GM21526 (cell line): ENCODE data around the gene CDC23.
"Not testable (repeated sequence)": the region's sequence is repeated elsewhere in the genome, so short reads cannot be mapped to it uniquely, and the experiment has no call there.

ENCODE experiments used
- ATAC-seq: cut with Tn5 transposase; IDR thresholded peaks from one replicate; pipeline ENCODE4 v1.9.1; 2021; ENCODE audit warnings: moderate library complexity; ENCODE audit not compliant: unreplicated experiment, low FRiP score

CDC23 gene

DNA sequence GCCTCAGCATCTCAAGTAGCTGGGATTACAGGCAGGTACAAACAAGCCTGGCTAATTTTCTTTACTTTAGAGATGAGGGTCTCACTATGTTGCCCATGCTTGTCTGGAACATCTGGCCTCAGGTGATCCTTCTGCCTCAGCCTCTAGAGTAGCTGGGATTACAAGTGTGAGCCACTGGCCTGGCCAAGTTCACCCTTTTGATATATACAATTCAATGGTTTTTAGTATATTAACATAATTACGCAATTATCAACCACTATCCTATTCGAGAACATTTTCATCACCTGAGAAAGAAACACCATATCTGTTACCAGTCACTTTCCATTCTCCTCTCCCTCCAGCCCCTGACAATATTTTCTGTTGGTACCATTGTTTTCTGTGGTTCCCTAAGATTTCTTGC, 3.7 kb upstream of the CDC23 start:
- no peak for ATAC-seq

DNA sequence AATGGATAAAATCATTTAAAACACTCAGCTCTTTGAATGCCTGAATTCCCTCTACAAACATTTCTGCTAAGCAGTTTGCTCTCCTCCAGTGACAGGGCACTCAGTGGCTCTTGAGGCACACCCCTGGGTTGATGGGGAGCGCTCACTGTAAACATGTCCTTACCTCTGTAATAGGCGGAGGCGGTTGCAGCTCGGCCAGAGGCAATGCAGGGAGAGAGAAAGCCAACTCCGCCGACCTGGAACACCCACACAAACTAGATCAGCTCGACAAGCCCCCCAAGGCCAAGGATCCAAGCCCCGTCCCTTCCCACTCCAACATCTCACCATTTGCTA, 329 bp downstream of the CDC23 start:
- peak; percentile 17 for ATAC-seq

DNA sequence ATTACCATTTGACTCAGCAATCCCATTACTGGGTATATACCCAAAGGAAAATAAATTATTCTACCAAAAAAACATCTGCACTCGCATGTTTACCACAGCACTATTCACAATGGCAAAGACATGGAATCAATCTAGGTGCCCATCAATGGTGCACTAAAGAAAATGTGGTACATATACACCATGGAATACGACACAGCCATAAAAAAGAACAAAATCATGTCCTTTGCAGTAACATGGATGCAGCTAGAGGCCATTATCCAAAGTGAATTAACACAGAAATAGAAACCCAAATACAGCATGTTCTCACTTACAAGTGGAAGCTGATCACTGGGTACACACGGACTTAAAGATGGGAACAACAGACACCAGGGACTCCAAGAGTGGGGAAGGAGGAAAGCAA, 2.1 kb downstream of the CDC23 start:
- no peak for ATAC-seq

DNA sequence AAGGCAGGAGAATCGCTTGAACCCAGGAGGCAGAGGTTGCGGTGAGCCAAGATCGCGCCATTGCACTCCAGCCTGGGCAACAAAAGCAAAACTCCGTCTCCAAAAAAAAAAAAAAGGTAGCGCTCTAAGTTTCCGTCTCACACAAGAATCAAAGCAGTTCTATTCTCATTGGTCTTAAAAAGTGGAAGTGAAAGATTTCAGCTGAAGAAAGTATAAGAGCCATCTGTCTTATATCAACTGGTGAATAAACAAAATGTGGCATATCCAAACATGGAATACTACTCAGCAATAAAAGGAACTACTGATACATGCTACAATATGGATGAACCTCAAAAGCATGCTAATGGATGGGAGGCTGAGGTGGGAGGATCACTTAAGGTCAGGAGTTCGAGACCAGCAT, 19.3 kb downstream of the CDC23 start:
- ATAC-seq, result not testable (repeated sequence)

DNA sequence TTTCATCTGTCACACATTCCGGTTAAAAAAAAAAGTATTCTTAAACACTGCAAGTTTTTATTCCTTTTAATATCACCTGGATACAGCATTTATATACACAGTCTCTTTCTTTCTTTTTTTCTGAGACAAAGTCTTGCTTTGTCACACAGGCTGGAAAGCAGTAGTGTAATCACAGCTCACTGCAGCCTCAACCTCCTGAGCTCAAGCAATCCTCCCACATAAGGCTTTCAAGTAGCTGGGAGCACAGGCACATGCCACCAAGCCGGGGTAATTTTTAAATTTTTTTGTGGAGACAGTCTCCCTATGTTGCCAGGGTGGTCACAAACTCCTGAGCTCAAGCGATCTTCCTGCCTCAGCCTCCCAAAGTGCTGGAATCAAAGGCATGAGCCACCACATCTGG, 20.3 kb downstream of the CDC23 start:
- ATAC-seq, result no peak

DNA sequence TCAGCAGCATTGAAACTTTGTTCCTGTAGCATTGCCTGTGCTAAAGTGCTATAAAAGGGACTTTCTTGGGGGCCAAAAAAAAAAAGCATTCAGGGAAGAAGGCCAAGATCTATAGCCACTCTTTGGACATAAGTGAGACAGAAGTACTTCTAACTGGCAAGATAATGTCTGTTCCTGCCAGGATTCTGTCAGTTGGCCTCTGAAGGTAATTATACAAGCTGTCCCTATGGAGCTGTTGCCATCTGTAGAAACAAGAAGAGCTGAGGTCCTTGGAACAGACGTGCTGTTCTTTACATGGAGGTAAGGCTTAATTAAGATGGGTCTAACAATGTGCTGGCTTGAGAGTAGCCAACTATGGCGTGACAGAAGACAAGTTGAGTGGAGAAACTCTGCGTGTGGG, 24.5 kb downstream of the CDC23 start:
- no peak for ATAC-seq

DNA sequence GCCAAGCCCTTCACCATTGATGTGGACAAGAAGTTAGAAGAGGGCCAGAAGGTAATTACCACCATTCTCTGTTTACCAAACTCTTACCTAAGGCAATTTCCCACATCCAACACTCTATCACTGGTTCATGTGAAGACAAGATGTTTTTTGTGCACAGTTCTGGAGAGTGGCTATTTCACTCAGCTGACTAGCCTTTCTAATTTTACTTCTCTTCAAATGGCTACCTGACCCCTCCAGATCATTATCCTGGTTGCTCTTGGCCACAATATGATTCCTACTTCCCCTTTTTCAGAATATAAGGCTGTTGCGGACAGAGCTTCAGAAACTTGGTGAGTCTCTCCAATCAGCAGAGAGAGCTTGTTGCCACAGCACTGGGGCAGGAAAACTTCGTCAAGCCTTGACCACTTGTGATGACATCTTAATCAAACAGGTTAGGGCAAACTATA, 27.1 kb downstream of the CDC23 start:
- no peak for ATAC-seq

DNA sequence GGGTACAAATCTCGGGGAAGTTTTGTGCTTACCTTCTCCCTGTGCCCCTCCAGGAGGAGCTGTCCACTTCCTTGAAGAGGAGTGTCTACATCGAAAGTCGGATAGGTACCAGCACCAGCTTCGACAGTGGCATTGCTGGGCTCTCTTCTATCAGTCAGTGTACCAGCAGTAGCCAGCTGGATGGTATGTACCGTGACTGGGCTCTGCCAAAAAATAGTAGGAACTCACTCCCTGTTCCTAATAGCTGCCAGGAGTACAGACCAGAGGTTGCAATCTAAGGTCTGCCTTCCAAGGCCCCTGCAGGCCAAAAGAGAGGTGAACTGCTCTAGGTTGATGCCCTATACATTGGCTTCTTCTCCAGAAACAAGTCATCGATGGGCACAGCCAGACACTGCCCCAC, 30.3 kb downstream of the CDC23 start:
- no peak for ATAC-seq

DNA sequence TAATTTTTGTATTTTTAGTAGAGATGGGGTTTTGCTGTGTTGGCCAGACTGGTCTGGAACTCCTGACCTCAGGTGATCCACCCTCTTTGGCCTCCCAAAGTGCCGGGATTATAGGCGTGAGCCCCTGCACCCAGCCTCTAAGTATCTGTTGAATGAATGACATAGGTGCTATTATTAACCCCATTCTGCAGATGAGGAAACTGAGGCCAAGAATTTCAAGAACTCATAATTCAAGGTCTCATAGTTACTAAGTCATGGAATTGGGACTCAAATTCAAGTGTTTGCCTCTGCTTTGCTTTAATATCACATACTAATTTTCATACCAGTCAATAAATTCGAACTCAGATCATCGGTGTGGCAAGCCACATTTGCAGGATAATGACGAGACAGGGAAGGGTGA, 32.3 kb downstream of the CDC23 start:
- no peak for ATAC-seq

DNA sequence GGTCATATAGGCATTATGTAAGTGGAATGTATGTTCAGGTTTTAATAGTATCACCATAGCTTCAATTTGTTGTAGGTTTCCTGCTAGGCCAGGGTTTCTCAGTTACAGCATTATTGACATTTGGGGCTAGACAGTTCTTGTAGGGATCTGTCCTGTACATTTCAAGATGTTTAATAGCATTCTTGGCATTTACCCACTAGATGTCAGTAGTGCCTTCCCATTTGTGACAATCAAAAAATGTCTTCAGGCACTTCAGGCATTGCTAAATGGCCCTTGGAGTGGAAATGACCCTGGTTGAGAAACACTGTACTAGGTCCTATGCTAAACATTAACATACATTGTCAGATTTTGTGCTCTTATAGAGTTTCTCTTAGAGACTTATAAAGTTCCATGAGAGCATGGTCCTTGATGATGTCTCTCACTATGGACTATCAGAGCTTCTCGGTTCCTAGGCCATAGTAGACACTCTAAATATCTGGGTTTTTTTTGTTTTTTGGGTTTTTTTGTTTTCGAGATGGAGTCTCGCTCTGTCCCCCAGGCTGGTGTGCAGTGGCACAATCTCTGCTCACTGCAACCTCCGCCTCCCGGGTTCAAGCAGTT, 32.8 kb downstream of the CDC23 start:
- ATAC-seq, result no peak

DNA sequence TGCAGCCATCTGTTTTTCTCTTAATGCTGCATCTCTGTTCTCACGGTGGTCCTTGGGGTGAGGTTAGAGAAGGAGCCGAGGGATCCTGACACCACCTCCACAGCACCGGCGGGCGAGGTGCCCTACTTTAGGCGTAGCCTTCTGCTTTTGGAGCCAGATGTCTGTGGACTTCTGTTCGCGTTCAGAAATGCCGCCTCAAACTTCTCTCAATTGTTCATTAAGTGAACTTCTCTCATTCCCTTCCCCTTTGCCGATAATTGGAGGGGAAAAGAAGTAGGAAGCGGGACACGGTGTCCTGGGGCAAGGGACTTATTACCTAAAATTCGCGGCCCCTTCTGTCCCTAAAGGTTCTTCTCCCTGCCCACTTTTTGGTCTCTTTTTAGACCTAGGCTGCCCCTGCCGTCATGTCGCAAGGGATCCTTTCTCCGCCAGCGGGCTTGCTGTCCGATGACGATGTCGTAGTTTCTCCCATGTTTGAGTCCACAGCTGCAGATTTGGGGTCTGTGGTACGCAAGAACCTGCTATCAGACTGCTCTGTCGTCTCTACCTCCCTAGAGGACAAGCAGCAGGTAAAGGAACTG, 33.8 kb downstream of the CDC23 start:
- peak; percentile 5 for ATAC-seq

DNA sequence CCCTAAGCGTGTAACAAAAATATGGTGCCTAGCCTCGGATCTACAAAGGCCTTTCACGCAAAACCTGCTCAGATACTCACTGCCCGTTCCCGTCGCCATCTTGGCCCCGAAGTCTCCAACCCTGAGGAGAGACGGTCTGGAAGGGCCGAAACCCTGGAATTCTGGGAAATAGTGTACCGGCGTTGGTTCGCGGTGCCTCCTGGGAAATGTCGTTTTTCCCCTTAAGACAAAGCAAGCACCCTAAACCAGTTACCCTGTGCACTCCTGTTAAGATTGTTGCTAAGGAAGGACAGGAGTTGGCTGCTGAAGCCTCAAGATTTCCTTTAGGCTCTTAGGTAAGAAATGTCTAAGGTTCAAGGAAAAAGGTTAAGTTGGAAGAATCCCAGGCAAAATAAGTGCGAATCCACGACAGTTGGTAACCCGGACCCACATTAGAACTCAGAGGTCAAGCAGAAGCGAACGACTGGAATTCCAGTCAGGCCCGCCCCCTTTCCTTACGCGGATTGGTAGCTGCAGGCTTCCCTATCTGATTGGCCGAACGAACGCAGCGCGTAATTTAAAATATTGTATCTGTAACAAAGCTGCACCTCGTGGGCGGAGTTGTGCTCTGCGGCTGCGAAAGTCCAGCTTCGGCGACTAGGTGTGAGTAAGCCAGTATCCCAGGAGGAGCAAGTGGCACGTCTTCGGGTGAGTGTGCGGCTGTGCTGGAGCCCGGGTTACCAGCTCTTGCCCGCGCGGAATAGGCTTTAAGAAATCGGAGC, 34.4 kb downstream of the CDC23 start, which contains the start of the genes BRD8 and KIF20A:
Gene BRD8 (minus strand): TSS at position 115 of the 761 bp plus-strand sequence. CDS start 16 bp downstream, at position 99.
Gene KIF20A (plus strand): TSS at position 597 of the 761 bp plus-strand sequence. CDS start 569 bp downstream, outside the sequence.
- peak; percentile 76 for ATAC-seq

DNA sequence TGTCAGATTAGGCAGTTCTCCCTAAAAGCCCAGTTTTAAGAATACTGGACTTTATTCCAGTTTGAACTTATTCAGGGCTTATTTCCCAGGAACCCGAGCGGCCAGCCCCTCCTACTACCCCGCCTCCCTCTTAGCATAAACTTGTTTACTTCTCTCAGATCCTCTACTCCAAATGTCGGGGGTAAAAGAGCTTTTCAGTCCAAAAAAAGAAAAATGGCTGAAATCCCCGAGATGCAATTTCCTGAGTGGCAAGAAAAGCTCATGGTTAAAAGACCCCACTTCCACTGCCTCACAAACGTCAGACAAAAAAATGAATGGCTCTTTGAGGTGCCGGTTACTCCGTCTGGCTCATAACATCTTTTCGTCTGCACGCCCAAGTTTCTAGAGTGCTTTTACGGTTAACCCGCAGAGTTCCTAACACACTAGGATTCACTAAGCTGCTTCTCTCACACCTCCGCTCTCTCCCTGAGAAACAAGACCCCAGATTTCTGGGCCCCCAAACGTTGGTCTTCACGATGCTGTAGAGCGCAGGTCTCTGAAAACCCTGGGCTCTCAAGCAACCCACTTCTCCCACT, 35.1 kb downstream of the CDC23 start:
- ATAC-seq, result no peak

DNA sequence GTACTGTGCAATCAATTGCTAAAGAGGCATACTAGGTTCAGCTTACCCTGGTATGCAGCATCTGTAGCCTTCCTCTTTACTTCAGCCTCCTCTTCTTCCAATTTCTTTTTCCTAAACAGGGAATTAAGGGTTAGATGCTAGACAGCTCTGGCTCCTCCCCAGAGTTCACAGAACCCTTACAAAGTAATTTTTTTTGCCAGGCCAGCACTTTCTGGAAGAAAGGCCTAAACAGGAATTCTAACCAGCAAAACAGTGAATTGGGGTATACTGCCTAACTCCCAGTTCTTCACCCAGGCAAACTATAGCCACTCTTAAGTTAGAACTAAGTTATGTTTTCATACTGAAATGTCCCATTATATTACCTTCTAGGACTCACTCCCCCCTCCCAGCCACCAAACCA, 42.8 kb downstream of the CDC23 start:
- no peak for ATAC-seq

DNA sequence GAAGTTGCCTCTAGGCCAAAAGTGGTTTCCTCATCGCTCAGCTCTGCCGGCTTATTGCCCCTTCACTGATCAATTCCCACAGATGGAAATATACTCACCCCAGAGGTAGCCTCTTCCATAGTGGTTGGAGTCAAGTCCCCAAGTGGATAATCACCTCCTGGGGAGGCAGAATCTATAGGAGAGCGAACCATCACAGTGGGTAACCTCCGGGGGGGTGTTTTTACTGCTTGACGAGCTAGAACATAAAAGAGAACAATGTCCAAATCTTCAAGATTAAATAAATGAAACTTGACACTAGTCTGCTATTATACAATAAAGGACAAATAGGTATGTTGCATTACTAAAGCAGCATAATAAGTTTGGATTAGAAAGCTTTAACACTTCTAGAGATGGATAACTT, 44.0 kb downstream of the CDC23 start:
- no peak for ATAC-seq

DNA sequence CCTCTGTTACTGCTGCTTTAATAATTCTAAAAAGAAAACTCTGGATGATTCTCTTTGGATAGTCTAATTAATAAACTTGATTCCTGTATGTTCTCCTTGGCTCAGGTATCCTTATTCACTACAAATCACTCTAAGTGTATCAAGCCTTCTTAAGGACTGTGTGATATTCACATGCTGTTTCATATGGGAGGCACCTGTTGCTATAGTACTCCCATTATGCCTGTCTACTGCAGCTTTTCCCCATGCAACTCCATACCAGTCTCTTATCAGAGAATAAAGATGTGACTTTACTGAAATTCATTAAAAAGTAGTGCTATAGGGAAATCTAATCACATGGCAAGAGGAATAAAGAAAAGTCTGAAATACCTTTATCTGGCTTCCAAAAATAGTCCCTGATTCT, 49.4 kb downstream of the CDC23 start:
- no peak for ATAC-seq

DNA sequence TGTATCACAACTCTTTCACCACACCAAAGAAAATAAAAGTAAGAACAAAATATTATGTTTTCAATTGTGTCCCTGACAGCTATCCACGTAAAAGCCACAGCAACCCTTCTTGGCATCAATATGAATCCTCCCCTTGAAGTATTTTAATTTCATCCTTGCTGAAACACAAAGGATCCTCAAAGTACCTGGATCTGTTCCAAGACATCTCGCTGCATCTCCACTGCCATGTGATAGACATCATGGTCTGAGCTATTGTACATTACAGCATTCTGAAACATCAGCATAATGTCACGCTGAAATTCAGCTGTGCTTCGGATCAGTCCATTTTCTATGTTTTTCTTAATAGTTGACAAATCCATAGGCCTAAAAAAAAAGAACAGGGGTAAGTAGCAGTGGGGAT, 52.4 kb downstream of the CDC23 start:
- no peak for ATAC-seq

DNA sequence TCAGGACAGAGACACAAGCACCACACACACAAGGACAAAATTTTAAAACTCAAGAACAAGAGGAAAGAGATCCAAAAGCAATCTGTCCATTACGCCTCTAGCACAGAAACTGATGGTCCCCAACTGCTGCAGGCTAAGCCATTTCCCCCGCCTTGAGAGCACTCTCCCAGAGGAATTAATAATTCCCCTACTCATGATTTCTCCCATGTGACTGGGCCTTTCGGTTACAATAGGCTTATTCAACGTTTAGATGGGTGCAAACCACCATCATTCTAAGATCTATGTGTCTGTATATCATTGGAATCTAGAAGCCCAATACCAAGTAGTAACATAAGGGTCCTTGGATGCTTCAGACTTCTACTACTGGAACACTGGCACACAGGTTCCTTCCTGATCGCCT, 53.5 kb downstream of the CDC23 start:
- no peak for ATAC-seq

DNA sequence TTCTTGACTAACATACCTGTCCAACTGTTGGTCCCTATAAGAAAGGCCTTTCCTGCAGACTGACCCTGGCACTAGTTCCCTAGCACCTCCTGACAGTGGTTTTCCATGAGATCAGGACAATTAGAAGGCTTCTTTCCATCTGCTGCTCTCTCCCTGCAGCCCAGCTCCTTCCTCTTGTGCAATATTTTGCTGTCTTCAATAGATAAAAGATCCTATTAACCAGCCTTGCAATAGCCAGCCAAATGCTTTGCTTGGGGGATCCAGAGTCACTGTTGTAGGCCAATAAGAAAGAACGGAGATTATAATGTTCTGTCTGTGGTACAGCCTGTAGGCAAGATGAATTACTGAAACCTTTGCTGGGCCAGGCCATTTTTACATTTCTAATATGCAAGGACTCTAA, 55.5 kb downstream of the CDC23 start:
- ATAC-seq, result no peak

DNA sequence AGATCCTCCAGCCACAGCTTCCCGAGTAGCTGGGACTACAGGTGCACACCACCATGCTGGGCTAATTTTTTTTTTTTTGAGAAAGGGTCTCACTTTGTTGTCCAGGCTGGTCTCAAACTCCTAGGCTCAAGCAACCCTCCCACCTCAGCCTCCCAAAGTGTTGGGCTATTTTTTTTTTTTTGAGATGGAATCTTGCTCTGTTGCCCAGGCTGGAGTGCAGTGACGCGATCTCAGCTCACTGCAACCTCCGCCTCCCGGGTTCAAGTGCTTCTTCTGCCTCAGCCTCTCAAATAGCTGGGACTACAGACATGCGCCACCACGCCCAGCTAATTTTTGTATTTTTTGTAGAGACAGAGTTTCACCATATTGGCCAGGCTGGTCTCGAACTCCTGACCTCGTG, 57.1 kb downstream of the CDC23 start:
- not testable (repeated sequence) for ATAC-seq

DNA sequence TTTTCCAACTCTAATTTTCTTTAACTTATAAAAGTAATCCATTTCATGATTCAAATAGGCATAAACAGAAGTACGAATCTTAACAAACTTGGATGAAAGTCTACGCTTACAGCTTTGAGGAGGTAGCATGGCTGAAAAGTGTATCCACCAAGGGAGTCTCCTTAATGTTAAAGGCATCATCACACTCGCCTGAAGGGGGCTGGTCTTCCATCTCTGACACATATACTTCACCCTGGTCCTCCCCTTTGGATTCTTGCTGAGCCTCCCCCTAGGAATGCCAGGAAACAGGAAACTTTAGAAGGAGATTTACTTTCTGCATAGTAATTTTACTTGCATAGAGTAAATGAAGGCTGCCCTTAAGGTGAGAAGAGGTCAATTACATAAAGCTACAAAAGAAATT, 63.6 kb downstream of the CDC23 start:
- no peak for ATAC-seq

DNA sequence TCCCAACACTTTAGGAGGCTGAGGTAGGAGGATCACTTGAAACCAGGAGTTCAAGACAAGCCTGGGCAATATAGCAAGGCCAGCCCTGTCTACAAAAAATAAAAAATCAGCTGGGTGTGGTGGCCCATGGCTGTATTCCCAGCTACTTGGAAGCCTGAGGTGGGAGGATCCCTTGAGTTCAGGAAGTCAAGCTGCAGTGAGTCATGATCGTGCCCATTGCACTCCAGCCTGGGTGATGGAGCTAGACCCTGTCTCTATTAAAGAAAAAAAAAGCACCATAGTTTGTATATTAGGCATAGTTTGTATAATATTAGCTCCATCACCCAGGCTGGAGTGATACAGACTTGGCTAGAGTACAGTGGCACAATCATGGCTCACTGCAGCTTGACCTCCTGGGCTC, 64.3 kb downstream of the CDC23 start:
- no peak for ATAC-seq
